ENCODE data around the gene ELK4. TPM values are rescaled to one million over a fixed set of nuclear protein-coding genes. Genes with fewer than 3 reads are reported as not detected.

ELK4 gene
- total and polyA plus RNA-seq, 2 of the 4 experiments (the other 2 are of a cell fraction), result 4.6 to 11.3 TPM

- Histone ChIP-seq H2AFZ (replicated peaks; ENCODE audit: low read length, poor library complexity) (no peak overlapping the region), H2BK20ac (ENCODE audit: low read depth, low read length) (no peak overlapping the region), H4K5ac (ENCODE audit: low read depth, low read length) (no peak overlapping the region), H3K14ac (replicated peaks; ENCODE audit: low read depth, low read length) (no peak overlapping the region), H3K9ac (ENCODE audit: low read depth, low read length) (no peak overlapping the region), H3K23ac (ENCODE audit: low read depth, low read length) (no peak overlapping the region), H2BK120ac (ENCODE audit: low read depth, low read length) (no peak overlapping the region), H2BK5ac (ENCODE audit: low read depth, low read length, poor library complexity, severe bottlenecking) (no peak overlapping the region), H4K8ac (ENCODE audit: low read depth in 2 of 2, low read length in 2 of 2) (no peak overlapping the region), H2BK15ac (ENCODE audit: low read depth, low read length) (no peak overlapping the region), H3K4me2 (ENCODE audit: low read depth, low read length) (no peak overlapping the region), H3K4me3 (ENCODE audit: insufficient read depth, low read depth, low read length) (no peak overlapping the region), H3K9me1 (ENCODE audit: insufficient read depth, low read length) (no peaks in the 10 kb centered on the region), H3K56ac (ENCODE audit: extremely low read depth, insufficient read depth, low read length) (no peak overlapping the region), H2AK5ac (ENCODE audit: low read depth, low read length) (no peak overlapping the region), H4K20me1 (ENCODE audit: insufficient read depth, low read length) (no peaks in the 10 kb centered on the region), H3K4me1 (ENCODE audit: control insufficient read depth, insufficient read depth, low read length) (peaks cover 2% of the 10 kb centered on the region; the same call in 1 of the 2 replicates), H2AK9ac (replicated peaks; ENCODE audit: low read depth, low read length, poor library complexity) (no peak overlapping the region), H3K4ac (ENCODE audit: low read depth, low read length) (no peak overlapping the region), H3K9me3 (ENCODE audit: control insufficient read depth, insufficient read depth, low read length) (peaks cover 7% of the 10 kb centered on the region), H3K27ac (ENCODE audit: insufficient read depth, low read length) (no peak overlapping the region), H3K27me3 (ENCODE audit: control insufficient read depth, insufficient read depth, low read length) (peaks cover 65% of the 10 kb centered on the region), H3K18ac (ENCODE audit: low read depth, low read length) (no peak overlapping the region), H3K36me3 (ENCODE audit: control insufficient read depth, insufficient read depth, low read length) (no peaks in the 10 kb centered on the region), H4K91ac (ENCODE audit: insufficient read depth, low read depth, low read length) (no peak overlapping the region), H3K79me1 (ENCODE audit: low read depth in 1 of 2, low read length in 2 of 2) (no peaks in the 10 kb centered on the region)
- in situ Hi-C loops (cut with MboI; ENCODE audit: low sequenced_read_pairs) (no loop called here), intact Hi-C loops (cut with micrococcal nuclease) (no loop called here), dilution Hi-C loops (cut with HindIII; ENCODE audit: low sequenced_read_pairs, unreplicated experiment) (no loop called here)
- ChIA-PET POLR2A (ENCODE audit: unreplicated experiment) (no interaction called here), CTCF (no interaction called here)
- WGBS, 2 experiments (ENCODE audit: extremely low coverage in 2 of 2, insufficient read length in 1 of 2), result no CpG with 5 or more reads among the region's 3 CpGs
- DNase-seq (no peak), ATAC-seq (ENCODE audit: low read depth) (no peak)
- no TSS peak for BruUV-seq (replicated peaks)
- TF ChIP-seq, protein P1, sequence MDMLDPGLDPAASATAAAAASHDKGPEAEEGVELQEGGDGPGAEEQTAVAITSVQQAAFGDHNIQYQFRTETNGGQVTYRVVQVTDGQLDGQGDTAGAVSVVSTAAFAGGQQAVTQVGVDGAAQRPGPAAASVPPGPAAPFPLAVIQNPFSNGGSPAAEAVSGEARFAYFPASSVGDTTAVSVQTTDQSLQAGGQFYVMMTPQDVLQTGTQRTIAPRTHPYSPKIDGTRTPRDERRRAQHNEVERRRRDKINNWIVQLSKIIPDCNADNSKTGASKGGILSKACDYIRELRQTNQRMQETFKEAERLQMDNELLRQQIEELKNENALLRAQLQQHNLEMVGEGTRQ (IDR thresholded peaks at IDR 0.05; ENCODE audit: low read depth, low read length), result no peak
- TF ChIP-seq SMC3 (IDR thresholded peaks at IDR 0.05; ENCODE audit: low read depth, low read length) (no peak), NFE2L2 (IDR thresholded peaks at IDR 0.05; ENCODE audit: low read depth, low read length) (no peak), MXI1 (IDR thresholded peaks at IDR 0.05; ENCODE audit: borderline replicate concordance, low read depth, low read length) (no peak), RAD21 (IDR thresholded peaks at IDR 0.05; ENCODE audit: low read length) (no peak), BHLHE40 (IDR thresholded peaks at IDR 0.05; ENCODE audit: low read depth, low read length) (no peak), CHD1 (IDR thresholded peaks at IDR 0.05; ENCODE audit: low read depth, low read length) (no peak), ELK1 (IDR thresholded peaks at IDR 0.05; ENCODE audit: borderline replicate concordance, low read depth, low read length) (no peak), FOS (IDR thresholded peaks at IDR 0.05; ENCODE audit: low read depth, low read length) (no peak), POLR2A (IDR thresholded peaks at IDR 0.05; ENCODE audit: low read depth, low read length) (no peak), RFX5 (IDR thresholded peaks at IDR 0.05; ENCODE audit: low read depth, low read length) (no peak)
Measured at GRCh38 chr1:205565799-205566198, 66.0 kb downstream of the ELK4 start.
